Left lung (tissue), 10 donors: Measurements from ENCODE around the gene DHX29. TPM values are rescaled to one million over a fixed set of nuclear protein-coding genes. Genes with fewer than 3 reads are reported as not detected.

Source experiments
- ATAC-seq: fragments of 200-7000 bp; cut with Tn5 transposase; one replicate; pipeline ENCODE4 v1.9.1; 2020; ENCODE audit warnings: moderate library complexity
- DNase-seq, 4 donors: peaks; one replicate each; pipeline ENCODE4 v3.0.0-alpha.2; 2013 to 2020
- H3K27ac ChIP-seq, 2 donors: fragments of 200-600 bp; sonication (generic) in 1 of 2; one replicate each; pipeline versions ENCODE4 v1.5.0 to v1.8.0; 2020 to 2021
- H3K27me3 ChIP-seq, 2 donors: fragments of 200-600 bp; sonication (generic) in 1 of 2; one replicate each; pipeline versions ENCODE4 v1.5.0 to v1.8.0; 2020 to 2021
- H3K36me3 ChIP-seq, 2 donors: fragments of 200-600 bp; sonication (generic) in 1 of 2; one replicate each; pipeline versions ENCODE4 v1.5.0 to v1.8.0; 2020 to 2021
- H3K4me1 ChIP-seq, 2 donors: fragments of 200-600 bp; one replicate each; pipeline ENCODE4 v1.8.0; 2021
- H3K4me3 ChIP-seq, 2 donors: fragments of 200-600 bp; sonication (generic) in 1 of 2; one replicate each; pipeline versions ENCODE4 v1.5.0 to v1.8.0; 2020 to 2021; ENCODE audit warnings: mild to moderate bottlenecking in 1 of 2
- H3K9me3 ChIP-seq, 2 donors: fragments of 200-600 bp; sonication (generic) in 1 of 2; one replicate each; pipeline versions ENCODE4 v1.5.0 to v1.8.0; 2020 to 2021
- CTCF ChIP-seq, 2 donors: fragments of 200-600 bp; sonication (generic) in 1 of 2; IDR thresholded peaks; one replicate each; pipeline versions ENCODE4 v1.5.0 to v1.8.0; 2021; ENCODE audit warnings: antibody characterized with exemption in 2 of 2
- intact Hi-C, 2 donors: fragments of 100-400 bp; cut with DNase I; formaldehyde crosslinking; loops; one replicate each; pipeline versions ENCODE4 v1.11.2 to v1.14.2; 2022
- polyA plus RNA-seq, 6 donors: library from polyadenylated mRNA; unstranded; fragments of 120-200 nt; gene quantifications; one replicate each; pipeline ENCODE4 v1.2.1, GENCODE V29; 2013; ENCODE audit not compliant: insufficient read length in 6 of 6
- total RNA-seq, 2 donors: library from RNA; stranded (reverse); fragmentation: NEBNext Ultra II Directional; extraction: Animal tissue kit (Norgen Biotek cat#: 25700); gene quantifications; one replicate each; pipeline ENCODE4 v1.2.1, GENCODE V29; 2021
- donor health status: DM: no; HTN: yes; CAD: no.
- donor health status: DM: no; HTN: no; CAD: no.

Gene DHX29
- total and polyA plus RNA-seq, 8 donors: 26.4 to 36.4 (median 32.5) TPM

GRCh38 chr5:55211184-55211874 is 96.2 kb downstream of the DHX29 start:
- H3K4me1 ChIP-seq: no peaks in the 10 kb centered on the region
- no peaks in the 10 kb centered on the region for H3K36me3 ChIP-seq
- DNase-seq: no peak
- peaks cover 0 to 26% of the 10 kb centered on the region in 2 donors for H3K27me3 ChIP-seq
- H3K9me3 ChIP-seq: no peaks in the 10 kb centered on the region
- TF ChIP-seq CTCF (IDR thresholded peaks at IDR 0.05): no peak
- no peak overlapping the region for H3K27ac ChIP-seq
- ATAC-seq: no peak
- intact Hi-C loops: no loop called here
- no peak overlapping the region for H3K4me3 ChIP-seq

Other genes starting within 250 kb of the DHX29 start
- 1 to 10 TPM; 4.0 to 6.3 TPM for gene GZMA, start 205.0 kb downstream of the DHX29 start, total RNA-seq
- gene GZMA, start 205.0 kb downstream of the DHX29 start, polyA plus RNA-seq: 1 to 10 TPM; 1.8 to 5.0 (median 2.9) TPM
- 10 to 100 TPM; 28.0 to 49.6 TPM for gene GPX8, start 147.5 kb downstream of the DHX29 start, total RNA-seq
- 10 to 100 TPM; 62.1 to 71.9 (median 69.1) TPM for gene GPX8, start 147.5 kb downstream of the DHX29 start, polyA plus RNA-seq
- gene CDC20B, start 134.5 kb downstream of the DHX29 start, total RNA-seq: not detected
- 10 to 100 TPM in 4 of 6 donors, 1 to 10 TPM in 2; 6.6 to 21.8 (median 16.6) TPM for gene CDC20B, start 134.5 kb downstream of the DHX29 start, polyA plus RNA-seq
- gene MCIDAS, start 80.4 kb downstream of the DHX29 start, total RNA-seq: not detected
- 1 to 10 TPM in 4 of 6 donors, under 1 TPM in 2; 0.51 to 2.1 (median 1.4) TPM for gene MCIDAS, start 80.4 kb downstream of the DHX29 start, polyA plus RNA-seq
- 1 to 10 TPM in 1 of 2 donors, under 1 TPM in 1; 0.23 to 1.1 TPM for gene CCNO, start 74.1 kb downstream of the DHX29 start, total RNA-seq
- gene CCNO, start 74.1 kb downstream of the DHX29 start, polyA plus RNA-seq: 1 to 10 TPM; 3.3 to 8.4 (median 4.8) TPM
- gene MTREX, start 295 bp upstream of the DHX29 start, total RNA-seq: 10 to 100 TPM; 48.8 to 61.1 TPM
- 100 to 1,000 TPM in 2 of 6 donors, 10 to 100 TPM in 4; 83.1 to 112 (median 92.1) TPM for gene MTREX, start 295 bp upstream of the DHX29 start, polyA plus RNA-seq
- gene PLPP1, start 227.3 kb upstream of the DHX29 start, total RNA-seq: 10 to 100 TPM; 56.2 to 80.4 TPM
- 10 to 100 TPM; 66.5 to 93.6 (median 87.6) TPM for gene PLPP1, start 227.3 kb upstream of the DHX29 start, polyA plus RNA-seq